GM23338 (cell line): Measurements from ENCODE around the gene RAB1B. TPM values are rescaled to one million over a fixed set of nuclear protein-coding genes. Genes with fewer than 3 reads are reported as not detected.

ENCODE experiments used
- ATAC-seq: fragments of 200-7000 bp; cut with Tn5 transposase; 3 replicates; pipeline ENCODE4 v1.9.1; 2020
- DNase-seq: peaks from one replicate; pipeline ENCODE4 v3.0.0-alpha.2; 2015; ENCODE audit warnings: low spot score
- H2AFZ ChIP-seq: fragments of 200-600 bp; sonication (generic); 2 replicates; pipeline ENCODE4 v1.8.0; 2016; ENCODE audit warnings: antibody characterized with exemption, mild to moderate bottlenecking, moderate library complexity
- H3F3A ChIP-seq: fragments of 200-600 bp; sonication (generic); replicated peaks from 2 replicates; pipeline ENCODE4 v1.8.0; 2017; ENCODE audit warnings: antibody characterized with exemption, mixed run types, low read depth
- H3K27ac ChIP-seq: fragments of 200-600 bp; sonication (generic); 2 replicates; pipeline ENCODE4 v1.6.1; 2016; ENCODE audit warnings: low read depth
- H3K27me3 ChIP-seq: fragments of 200-600 bp; sonication (generic); 2 replicates; pipeline ENCODE4 v1.8.0; 2016; ENCODE audit warnings: mild to moderate bottlenecking, mixed run types, moderate library complexity; ENCODE audit not compliant: insufficient read depth
- H3K36me3 ChIP-seq: fragments of 200-600 bp; sonication (generic); 2 replicates; pipeline ENCODE4 v1.8.0; 2016; ENCODE audit warnings: mild to moderate bottlenecking; ENCODE audit not compliant: insufficient read depth
- H3K4me1 ChIP-seq: fragments of 200-600 bp; sonication (generic); 2 replicates; pipeline ENCODE4 v1.8.0; 2016; ENCODE audit warnings: mild to moderate bottlenecking, moderate library complexity; ENCODE audit not compliant: insufficient read depth
- H3K4me2 ChIP-seq: fragments of 200-600 bp; sonication (generic); 2 replicates; pipeline ENCODE4 v1.7.1; 2017; ENCODE audit warnings: mixed run types
- H3K4me3 ChIP-seq: fragments of 200-600 bp; sonication (generic); 2 replicates; pipeline ENCODE4 v1.6.1; 2016; ENCODE audit warnings: mixed run types
- H3K79me2 ChIP-seq: fragments of 200-600 bp; sonication (generic); replicated peaks from 2 replicates; pipeline ENCODE4 v1.8.0; 2017; ENCODE audit warnings: mild to moderate bottlenecking; ENCODE audit not compliant: insufficient read depth
- H3K9me2 ChIP-seq: fragments of 200-600 bp; sonication (generic); 2 replicates; pipeline ENCODE4 v1.8.0; 2017; ENCODE audit not compliant: insufficient read depth
- H4K20me1 ChIP-seq: fragments of 200-600 bp; sonication (generic); replicated peaks from 2 replicates; pipeline ENCODE4 v1.8.0; 2017; ENCODE audit warnings: mild to moderate bottlenecking; ENCODE audit not compliant: insufficient read depth
- H3K27ac Mint-ChIP-seq: 2 replicates; pipeline ENCODE4 v1.8.0; 2020; ENCODE audit warnings: inconsistent platforms, mild to moderate bottlenecking, moderate library complexity, mixed read lengths
- H3K27me3 Mint-ChIP-seq: 3 replicates; pipeline ENCODE4 v1.8.0; 2022; ENCODE audit warnings: low read depth, mild to moderate bottlenecking, moderate library complexity, mixed read lengths, inconsistent platforms; ENCODE audit not compliant: insufficient read depth, poor library complexity
- H3K36me3 Mint-ChIP-seq: 3 replicates; pipeline ENCODE4 v1.8.0; 2021; ENCODE audit warnings: low read depth, mild to moderate bottlenecking, inconsistent platforms, moderate library complexity, mixed read lengths
- H3K4me1 Mint-ChIP-seq: 3 replicates; pipeline ENCODE4 v1.8.0; 2020; ENCODE audit warnings: mild to moderate bottlenecking, inconsistent platforms, mixed read lengths
- H3K4me3 Mint-ChIP-seq: 3 replicates; pipeline ENCODE4 v1.8.0; 2021; ENCODE audit warnings: moderate library complexity, mild to moderate bottlenecking, inconsistent platforms, mixed read lengths
- H3K9me3 Mint-ChIP-seq: 3 replicates; pipeline ENCODE4 v1.8.0; 2020; ENCODE audit warnings: moderate library complexity, mild to moderate bottlenecking, inconsistent platforms, mixed read lengths
- CREB1 ChIP-seq: fragments of 250-450 bp; sonication (Bioruptor Pico); IDR thresholded peaks from 2 replicates; pipeline ENCODE4 v1.5.0; 2020; ENCODE audit warnings: low read depth, mild to moderate bottlenecking, moderate library complexity
- POLR2AphosphoS5 ChIP-seq: IDR thresholded peaks from 2 replicates; pipeline ENCODE4 v1.6.1; 2016; ENCODE audit warnings: antibody characterized with exemption, low read depth
- ZNF114 ChIP-seq: fragments of 250-450 bp; sonication (Bioruptor Pico); IDR thresholded peaks from 2 replicates; pipeline ENCODE4 v1.5.0; 2020; ENCODE audit warnings: mild to moderate bottlenecking, moderate library complexity
- polyA plus RNA-seq: library from polyadenylated mRNA; unstranded; fragments of >200 nt; fragmentation: Nextera tagmentation; extraction: Ambion mirVana; gene quantifications from 2 replicates; pipeline ENCODE4 v1.2.1, GENCODE V29; 2016
- total RNA-seq: library from RNA; depleted of rRNA; stranded (reverse); fragments of >200 nt; shearing (Covaris generic); gene quantifications from 2 replicates; pipeline ENCODE4 v1.2.3, GENCODE V29; 2014
- TF ChIP-seq, protein P1 (sequence below): IDR thresholded peaks from one replicate; pipeline ENCODE4 v1.6.1; 2018; ENCODE audit warnings: antibody characterized with exemption; ENCODE audit not compliant: unreplicated experiment
- TF ChIP-seq, protein P2 (sequence below): IDR thresholded peaks from 2 replicates; pipeline ENCODE4 v1.6.1; 2016; ENCODE audit warnings: antibody characterized with exemption

The RAB1B gene
- total and polyA plus RNA-seq, 2 experiments from 2014 or later, result 30.5 to 92.7 TPM

DNA sequence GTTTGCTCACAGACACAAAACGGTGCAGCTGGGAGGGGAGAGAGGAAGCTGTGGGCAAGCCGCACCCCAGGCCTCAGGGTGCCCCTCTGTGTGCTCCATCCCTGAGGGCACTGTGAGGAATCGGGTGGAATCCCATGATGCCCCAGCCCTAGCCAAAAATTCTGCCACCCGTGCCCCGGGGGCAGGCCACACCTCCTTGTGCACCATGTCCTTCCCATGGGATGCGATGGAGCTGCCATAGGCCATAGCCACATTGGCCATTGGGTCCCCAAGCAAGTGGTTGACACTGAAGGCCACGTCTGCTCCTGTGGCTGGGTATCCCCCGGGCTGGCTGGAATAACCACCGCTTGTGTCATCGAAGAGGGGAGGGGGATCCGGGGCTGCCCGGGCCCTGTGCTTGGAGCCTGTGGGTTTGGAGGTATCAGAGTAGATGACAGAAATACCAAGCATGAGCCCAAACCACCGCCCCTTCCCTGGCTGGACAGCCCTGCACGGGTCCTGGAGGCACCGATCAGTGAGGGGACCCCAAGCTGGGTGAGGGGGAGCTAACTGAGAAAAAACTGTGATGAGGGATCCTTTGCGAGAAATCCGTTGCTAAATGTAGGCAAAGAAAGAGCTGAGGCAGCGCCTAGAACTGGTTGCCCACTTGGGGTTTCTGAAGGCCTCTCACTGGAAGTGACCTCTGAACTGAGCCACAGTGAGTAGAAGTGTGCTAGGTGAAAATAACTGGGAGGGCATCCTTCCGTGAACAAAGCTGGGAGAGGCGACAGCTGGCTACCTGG lies 19.6 kb downstream of the RAB1B start (continued):
- TF ChIP-seq ZNF114 (CRISPR knock-in tag), result no peak
- TF ChIP-seq, protein P1, sequence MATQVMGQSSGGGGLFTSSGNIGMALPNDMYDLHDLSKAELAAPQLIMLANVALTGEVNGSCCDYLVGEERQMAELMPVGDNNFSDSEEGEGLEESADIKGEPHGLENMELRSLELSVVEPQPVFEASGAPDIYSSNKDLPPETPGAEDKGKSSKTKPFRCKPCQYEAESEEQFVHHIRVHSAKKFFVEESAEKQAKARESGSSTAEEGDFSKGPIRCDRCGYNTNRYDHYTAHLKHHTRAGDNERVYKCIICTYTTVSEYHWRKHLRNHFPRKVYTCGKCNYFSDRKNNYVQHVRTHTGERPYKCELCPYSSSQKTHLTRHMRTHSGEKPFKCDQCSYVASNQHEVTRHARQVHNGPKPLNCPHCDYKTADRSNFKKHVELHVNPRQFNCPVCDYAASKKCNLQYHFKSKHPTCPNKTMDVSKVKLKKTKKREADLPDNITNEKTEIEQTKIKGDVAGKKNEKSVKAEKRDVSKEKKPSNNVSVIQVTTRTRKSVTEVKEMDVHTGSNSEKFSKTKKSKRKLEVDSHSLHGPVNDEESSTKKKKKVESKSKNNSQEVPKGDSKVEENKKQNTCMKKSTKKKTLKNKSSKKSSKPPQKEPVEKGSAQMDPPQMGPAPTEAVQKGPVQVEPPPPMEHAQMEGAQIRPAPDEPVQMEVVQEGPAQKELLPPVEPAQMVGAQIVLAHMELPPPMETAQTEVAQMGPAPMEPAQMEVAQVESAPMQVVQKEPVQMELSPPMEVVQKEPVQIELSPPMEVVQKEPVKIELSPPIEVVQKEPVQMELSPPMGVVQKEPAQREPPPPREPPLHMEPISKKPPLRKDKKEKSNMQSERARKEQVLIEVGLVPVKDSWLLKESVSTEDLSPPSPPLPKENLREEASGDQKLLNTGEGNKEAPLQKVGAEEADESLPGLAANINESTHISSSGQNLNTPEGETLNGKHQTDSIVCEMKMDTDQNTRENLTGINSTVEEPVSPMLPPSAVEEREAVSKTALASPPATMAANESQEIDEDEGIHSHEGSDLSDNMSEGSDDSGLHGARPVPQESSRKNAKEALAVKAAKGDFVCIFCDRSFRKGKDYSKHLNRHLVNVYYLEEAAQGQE, result no peak

DNA sequence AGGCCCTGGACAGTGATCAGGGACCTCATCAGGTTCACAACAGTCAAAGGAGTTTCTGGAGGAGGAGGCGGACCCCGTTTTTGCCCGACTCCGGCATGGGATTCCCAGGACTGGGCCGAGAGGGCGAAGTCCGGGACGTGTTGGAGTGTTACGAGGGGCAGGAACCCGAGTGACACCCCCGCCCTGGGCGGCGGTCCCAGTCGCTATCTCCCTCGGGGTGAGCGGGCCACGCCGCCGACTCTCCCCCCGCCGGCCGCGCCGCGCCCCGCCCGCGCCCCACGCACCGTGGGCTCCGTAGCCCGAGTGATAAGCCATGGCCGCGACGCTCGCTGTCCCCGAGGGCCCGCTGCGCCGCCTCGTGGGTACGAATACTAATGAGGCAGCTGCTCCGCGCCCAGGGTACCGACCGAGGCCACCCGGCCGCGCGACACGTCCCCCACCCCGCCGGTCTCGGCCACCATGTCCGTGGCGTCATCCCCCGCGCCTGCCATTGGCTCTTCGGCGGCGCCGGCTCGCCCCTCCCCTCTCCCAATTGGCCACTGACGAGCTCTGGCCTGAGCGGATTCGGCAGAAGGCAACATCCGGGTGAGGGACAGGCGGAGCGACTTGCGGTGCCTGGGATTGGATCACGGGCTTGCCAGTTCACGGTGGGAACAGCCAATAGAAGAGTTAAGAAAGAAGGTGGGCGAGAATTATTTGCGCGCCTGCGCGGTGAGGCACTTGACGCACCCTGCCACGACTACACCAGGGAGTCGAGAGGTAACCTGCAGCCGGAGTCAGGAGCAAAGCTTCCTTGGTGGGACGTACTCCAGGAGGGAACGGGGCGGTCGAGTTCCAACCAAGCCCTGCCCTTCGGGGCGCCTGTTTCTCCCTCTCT lies 20.5 kb downstream of the RAB1B start, which contains the start of gene YIF1A:
Gene YIF1A (minus strand): TSS at position 473 of the 877 bp plus-strand sequence. CDS start 158 bp downstream, at position 315.
- TF ChIP-seq POLR2AphosphoS5 (peak; percentile 86), CREB1 (CRISPR knock-in tag) (peak; percentile 87)
- TF ChIP-seq, protein P2, sequence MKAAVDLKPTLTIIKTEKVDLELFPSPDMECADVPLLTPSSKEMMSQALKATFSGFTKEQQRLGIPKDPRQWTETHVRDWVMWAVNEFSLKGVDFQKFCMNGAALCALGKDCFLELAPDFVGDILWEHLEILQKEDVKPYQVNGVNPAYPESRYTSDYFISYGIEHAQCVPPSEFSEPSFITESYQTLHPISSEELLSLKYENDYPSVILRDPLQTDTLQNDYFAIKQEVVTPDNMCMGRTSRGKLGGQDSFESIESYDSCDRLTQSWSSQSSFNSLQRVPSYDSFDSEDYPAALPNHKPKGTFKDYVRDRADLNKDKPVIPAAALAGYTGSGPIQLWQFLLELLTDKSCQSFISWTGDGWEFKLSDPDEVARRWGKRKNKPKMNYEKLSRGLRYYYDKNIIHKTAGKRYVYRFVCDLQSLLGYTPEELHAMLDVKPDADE, result no peak
- peak within 1 kb of the TSS; percentile 74 for H2AFZ ChIP-seq
- H3K27ac ChIP-seq, result peak within 1 kb of the TSS; percentile 83

More for the DNA sequence above, 20.5 kb downstream of the RAB1B start, which contains the start of gene YIF1A:
- Histone ChIP-seq H3K79me2 (peaks cover 9% of the 10 kb centered on the region), H3K36me3 (no peaks in the 10 kb centered on the region; the same call in 1 of the 2 replicates), H4K20me1 (no peaks in the 10 kb centered on the region; the same call in 1 of the 2 replicates), H3K4me1 (peaks cover 21% of the 10 kb centered on the region), H3K4me3 (peak within 1 kb of the TSS; percentile 94), H3K9me2 (no peaks in the 10 kb centered on the region), H3K4me2 (peak within 1 kb of the TSS; percentile 95), H3K27me3 (peaks cover 30% of the 10 kb centered on the region), H3F3A (peaks cover 18% of the 10 kb centered on the region; the same call in 1 of the 2 replicates)
- Mint-ChIP-seq H3K36me3 (no peaks in the 10 kb centered on the region; the same call in 2 of the 3 replicates), H3K4me3 (peak within 1 kb of the TSS; percentile 94), H3K4me1 (peaks cover 21% of the 10 kb centered on the region), H3K27ac (peak within 1 kb of the TSS; percentile 95), H3K9me3 (peaks cover 2% of the 10 kb centered on the region; the same call in 1 of the 3 replicates), H3K27me3 (peaks cover 35% of the 10 kb centered on the region)
- ATAC-seq (peak; percentile 92), DNase-seq (peak; percentile 99)
